HUES6 (cell line): Measurements from ENCODE around the gene MAP1LC3B2.

Source experiments
- H3K27ac ChIP-seq: 2 replicates; pipeline ENCODE4 v1.7.0; 2013; ENCODE audit warnings: low read depth, mild to moderate bottlenecking, low read length, inconsistent platforms
- H3K27me3 ChIP-seq: 2 replicates; pipeline ENCODE4 v1.6.1; 2013; ENCODE audit warnings: low read length; ENCODE audit not compliant: control insufficient read depth, insufficient read depth
- H3K36me3 ChIP-seq: 2 replicates; pipeline ENCODE4 v1.6.1; 2013; ENCODE audit warnings: low read length; ENCODE audit not compliant: control insufficient read depth, insufficient read depth
- H3K4me1 ChIP-seq: 2 replicates; pipeline ENCODE4 v1.6.1; 2013; ENCODE audit warnings: low read length; ENCODE audit not compliant: control insufficient read depth, insufficient read depth
- H3K4me3 ChIP-seq: 2 replicates; pipeline ENCODE4 v1.5.1; 2013; ENCODE audit warnings: low read depth, low read length
- H3K9ac ChIP-seq: one replicate; pipeline ENCODE4 v1.6.1; 2013; ENCODE audit warnings: mild to moderate bottlenecking, low read length
- H3K9me3 ChIP-seq: 2 replicates; pipeline ENCODE4 v1.6.1; 2013; ENCODE audit warnings: low read depth, low read length; ENCODE audit not compliant: control insufficient read depth, insufficient read depth

The MAP1LC3B2 gene

DNA sequence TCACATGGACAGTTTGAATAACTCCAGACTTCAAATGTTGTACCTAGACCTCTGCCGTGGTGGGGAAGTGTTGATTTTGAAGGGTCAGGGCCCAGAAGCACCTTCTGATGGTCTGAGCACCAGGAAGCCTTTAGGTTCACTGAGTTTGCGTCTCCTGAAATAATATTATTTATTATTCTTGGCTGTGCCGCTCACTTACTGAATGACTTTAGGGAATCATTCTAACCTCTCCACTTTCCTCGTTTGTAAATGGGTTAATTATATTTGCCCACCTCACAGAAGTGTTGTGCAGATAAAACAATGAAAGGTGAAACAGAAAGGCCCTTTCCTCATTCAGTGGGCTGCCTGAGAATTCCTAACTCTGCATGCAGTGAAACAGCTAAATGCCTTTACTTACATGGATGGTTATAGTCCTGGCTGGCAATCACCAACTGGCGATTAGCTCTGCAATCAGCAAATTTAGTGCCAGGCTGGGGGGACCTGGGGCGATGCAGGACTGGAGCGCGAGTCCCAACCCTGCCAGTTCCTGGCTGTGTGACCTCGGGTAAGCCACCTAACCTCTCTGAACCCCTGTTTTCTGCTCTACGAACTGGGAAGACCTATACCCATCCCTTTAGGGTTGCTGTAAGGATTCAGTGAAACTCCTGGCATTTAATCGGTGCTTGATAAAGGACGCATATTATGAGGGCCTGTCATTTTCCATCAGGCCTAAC, 57.5 kb downstream of the MAP1LC3B2 start:
- H3K9ac ChIP-seq = no peak overlapping the region
- peaks cover 7% of the 10 kb centered on the region; the same call in 1 of the 2 replicates for H3K4me1 ChIP-seq
- no peaks in the 10 kb centered on the region; the same call in 1 of the 2 replicates for H3K9me3 ChIP-seq
- H3K36me3 ChIP-seq = no peaks in the 10 kb centered on the region
- no peak overlapping the region for H3K4me3 ChIP-seq
- H3K27me3 ChIP-seq = no peaks in the 10 kb centered on the region
- H3K27ac ChIP-seq = no peak overlapping the region

DNA sequence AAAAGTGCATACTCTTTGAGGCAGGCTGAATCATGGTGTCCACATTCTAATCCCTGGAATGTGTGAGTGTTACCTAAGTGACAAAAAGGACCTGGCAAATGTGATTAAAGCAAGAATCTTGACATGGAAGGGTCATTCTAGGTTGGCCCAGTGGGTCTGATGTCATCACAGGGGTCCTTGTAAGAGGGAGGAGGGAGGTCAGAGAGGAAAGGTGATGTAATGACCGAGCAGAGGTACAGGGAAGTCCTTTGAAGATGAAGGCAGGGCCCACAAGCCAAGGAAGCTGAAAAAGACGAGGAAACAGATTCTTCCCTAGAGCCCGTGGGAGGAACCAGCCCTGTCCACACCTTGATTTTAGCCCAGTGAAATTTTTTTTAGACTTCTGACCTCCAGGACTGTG, 60.1 kb downstream of the MAP1LC3B2 start:
- no peaks in the 10 kb centered on the region for H3K36me3 ChIP-seq
- no peak overlapping the region for H3K27ac ChIP-seq
- H3K4me3 ChIP-seq = no peak overlapping the region
- H3K9ac ChIP-seq = no peak overlapping the region
- H3K4me1 ChIP-seq = peaks cover 7% of the 10 kb centered on the region; the same call in 1 of the 2 replicates
- H3K9me3 ChIP-seq = peaks cover 10% of the 10 kb centered on the region
- no peaks in the 10 kb centered on the region for H3K27me3 ChIP-seq

DNA sequence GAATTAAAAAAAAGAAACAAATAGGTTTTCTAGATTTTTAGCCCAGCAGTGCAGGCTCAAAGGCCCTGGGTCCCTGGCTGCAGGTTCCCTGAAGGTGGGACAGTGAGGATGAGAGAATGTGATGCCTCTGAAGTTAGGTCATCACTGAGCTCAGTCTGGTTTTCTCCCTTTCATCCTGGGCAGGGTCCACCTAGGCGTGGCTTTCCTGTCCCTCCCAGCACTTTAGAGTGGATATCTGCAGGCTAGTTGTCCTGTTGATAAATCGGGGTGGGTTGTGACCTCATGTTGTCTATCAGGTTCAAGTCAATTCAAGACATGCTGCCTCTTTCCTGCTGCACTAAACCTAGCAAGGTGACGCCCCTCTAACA, 60.9 kb downstream of the MAP1LC3B2 start:
- no peaks in the 10 kb centered on the region for H3K36me3 ChIP-seq
- H3K9me3 ChIP-seq = peaks cover 10% of the 10 kb centered on the region
- H3K4me3 ChIP-seq = no peak overlapping the region
- H3K9ac ChIP-seq = no peak overlapping the region
- peaks cover 7% of the 10 kb centered on the region; the same call in 1 of the 2 replicates for H3K4me1 ChIP-seq
- H3K27ac ChIP-seq = no peak overlapping the region
- no peaks in the 10 kb centered on the region for H3K27me3 ChIP-seq

- Histone ChIP-seq H3K27ac (no peak overlapping the region), H3K4me3 (no peak overlapping the region), H3K27me3 (no peaks in the 10 kb centered on the region), H3K4me1 (peaks cover 7% of the 10 kb centered on the region; the same call in 1 of the 2 replicates), H3K9ac (no peak overlapping the region), H3K9me3 (peaks cover 10% of the 10 kb centered on the region), H3K36me3 (no peaks in the 10 kb centered on the region)
Measured at GRCh38 chr12:116620492-116621191, 61.5 kb downstream of the MAP1LC3B2 start.

DNA sequence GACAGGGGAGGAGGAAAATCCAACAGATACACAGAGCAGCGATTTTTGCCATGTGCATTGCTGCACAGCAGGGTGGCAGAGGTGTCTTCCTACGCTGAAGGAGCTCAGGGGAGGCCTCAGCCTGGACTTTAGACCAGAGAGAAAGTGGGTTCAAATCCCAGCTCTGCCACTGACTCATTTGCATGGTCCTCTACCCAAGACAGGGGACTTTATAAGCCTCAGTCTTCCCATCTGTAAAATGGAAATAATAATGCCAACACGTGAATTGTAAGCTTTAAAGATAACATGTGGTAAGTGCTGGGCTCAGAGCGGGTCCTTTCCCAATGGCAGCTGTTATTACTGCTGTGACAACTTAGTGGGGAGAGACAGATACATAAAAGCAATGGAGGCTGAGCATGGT, 62.0 kb downstream of the MAP1LC3B2 start:
- Histone ChIP-seq H3K4me3 (no peak overlapping the region), H3K4me1 (peaks cover 7% of the 10 kb centered on the region; the same call in 1 of the 2 replicates), H3K9ac (no peak overlapping the region), H3K27me3 (no peaks in the 10 kb centered on the region), H3K36me3 (no peaks in the 10 kb centered on the region), H3K9me3 (peaks cover 10% of the 10 kb centered on the region), H3K27ac (no peak overlapping the region)

GRCh38 chr12:116624516-116624915, 65.3 kb downstream of the MAP1LC3B2 start:
- H3K9me3 ChIP-seq = peaks cover 10% of the 10 kb centered on the region
- H3K4me3 ChIP-seq = no peak overlapping the region
- H3K36me3 ChIP-seq = no peaks in the 10 kb centered on the region
- H3K27ac ChIP-seq = no peak overlapping the region
- H3K9ac ChIP-seq = no peak overlapping the region
- H3K4me1 ChIP-seq = peaks cover 7% of the 10 kb centered on the region; the same call in 1 of the 2 replicates
- H3K27me3 ChIP-seq = no peaks in the 10 kb centered on the region

- Histone ChIP-seq H3K4me3 (no peak overlapping the region), H3K27me3 (no peaks in the 10 kb centered on the region), H3K27ac (no peak overlapping the region), H3K9me3 (peaks cover 10% of the 10 kb centered on the region), H3K9ac (no peak overlapping the region), H3K4me1 (no peaks in the 10 kb centered on the region), H3K36me3 (no peaks in the 10 kb centered on the region)
Measured at GRCh38 chr12:116626153-116626552, 67.0 kb downstream of the MAP1LC3B2 start.
